A204.1 (cell line): ENCODE measurements around the gene SIN3B.

Experiments used
- FAIRE-seq: peaks from 2 replicates; lab custom pipeline; 2012; peaks lifted over from hg19 to GRCh38; lab: Jason Lieb, UNC

Gene SIN3B

DNA sequence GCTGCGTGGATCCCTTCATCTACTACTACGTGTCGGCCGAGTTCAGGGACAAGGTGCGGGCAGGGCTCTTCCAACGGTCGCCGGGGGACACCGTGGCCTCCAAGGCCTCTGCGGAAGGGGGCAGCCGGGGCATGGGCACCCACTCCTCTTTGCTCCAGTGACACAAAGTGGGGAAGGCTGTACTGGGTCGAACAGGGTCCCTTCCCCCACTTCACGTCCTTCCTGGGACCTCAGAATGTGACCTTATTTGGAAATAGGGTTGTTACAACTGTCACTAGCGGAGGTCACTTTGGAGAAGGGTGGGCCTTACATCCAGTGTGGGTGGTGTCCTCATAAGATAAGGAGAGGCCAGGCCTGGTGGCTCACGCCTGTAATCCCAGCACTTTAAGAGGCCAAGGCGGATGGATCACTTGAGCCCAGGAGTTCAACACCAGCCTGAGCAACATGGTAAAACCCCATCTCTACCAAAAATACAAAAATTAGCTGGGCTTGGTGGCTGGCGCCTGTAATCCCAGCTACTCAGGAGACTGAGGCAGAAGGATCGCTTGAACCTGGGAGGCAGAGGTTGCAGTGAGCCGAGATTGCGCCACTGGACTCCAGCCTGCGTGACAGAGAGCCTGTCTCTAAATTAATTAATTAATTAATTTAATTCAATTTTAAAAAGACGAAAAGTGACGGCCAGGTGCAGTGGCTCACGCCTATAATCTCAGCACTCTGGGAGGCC lies 61.4 kb downstream of the SIN3B start:
- no peak for FAIRE-seq

DNA sequence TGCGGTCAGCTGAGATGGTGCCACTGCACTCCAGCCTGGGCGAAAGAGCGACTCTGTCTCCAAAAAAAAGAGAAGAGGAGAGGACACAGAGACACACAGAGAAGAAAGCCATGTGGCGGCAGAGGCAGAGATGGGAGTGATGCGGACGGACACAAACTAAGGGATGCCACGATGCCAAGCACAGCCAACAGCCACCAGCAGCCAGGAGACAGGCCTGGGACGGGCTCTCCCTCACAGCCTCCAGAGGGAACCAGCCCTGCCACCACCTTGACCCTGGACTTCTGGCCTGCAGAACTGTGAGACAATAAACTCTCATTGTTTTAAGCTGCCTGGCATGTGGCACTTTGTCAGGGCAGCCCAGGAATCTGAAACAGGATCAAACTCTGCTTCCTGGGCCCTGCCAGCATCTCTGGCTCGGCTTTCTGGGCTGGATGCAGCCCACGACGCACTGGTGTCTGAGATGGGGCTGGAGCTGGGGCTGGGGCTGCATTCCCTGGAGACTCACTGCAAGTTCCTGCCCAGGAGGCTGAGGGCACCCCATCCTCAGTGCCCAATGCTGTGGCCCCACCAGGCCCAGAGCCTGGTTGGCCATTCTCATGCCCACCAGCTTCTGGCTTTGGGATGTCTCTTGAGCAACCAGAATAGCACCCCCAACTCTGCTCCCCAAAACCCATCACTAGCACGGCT lies 62.6 kb downstream of the SIN3B start:
- FAIRE-seq, result no peak

DNA sequence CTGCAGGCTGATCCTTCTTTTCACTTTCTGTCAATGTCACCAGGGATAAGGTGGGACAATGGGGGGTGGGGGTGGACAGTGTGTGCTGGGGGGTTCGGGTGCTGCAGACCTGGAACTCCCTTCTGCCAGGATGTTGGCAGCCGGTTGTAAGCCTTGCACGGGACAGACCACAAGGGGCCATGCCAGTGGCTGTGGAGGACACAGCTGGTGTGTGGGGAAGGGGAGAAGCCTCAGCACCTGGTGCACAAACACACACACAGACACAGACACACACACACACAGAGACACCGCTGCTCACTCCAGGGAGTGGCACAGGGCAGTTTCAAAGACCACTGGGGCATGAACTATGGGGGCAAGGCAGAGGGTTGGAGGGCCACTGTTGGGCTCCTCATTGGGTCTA lies 63.2 kb downstream of the SIN3B start:
- no peak for FAIRE-seq

DNA sequence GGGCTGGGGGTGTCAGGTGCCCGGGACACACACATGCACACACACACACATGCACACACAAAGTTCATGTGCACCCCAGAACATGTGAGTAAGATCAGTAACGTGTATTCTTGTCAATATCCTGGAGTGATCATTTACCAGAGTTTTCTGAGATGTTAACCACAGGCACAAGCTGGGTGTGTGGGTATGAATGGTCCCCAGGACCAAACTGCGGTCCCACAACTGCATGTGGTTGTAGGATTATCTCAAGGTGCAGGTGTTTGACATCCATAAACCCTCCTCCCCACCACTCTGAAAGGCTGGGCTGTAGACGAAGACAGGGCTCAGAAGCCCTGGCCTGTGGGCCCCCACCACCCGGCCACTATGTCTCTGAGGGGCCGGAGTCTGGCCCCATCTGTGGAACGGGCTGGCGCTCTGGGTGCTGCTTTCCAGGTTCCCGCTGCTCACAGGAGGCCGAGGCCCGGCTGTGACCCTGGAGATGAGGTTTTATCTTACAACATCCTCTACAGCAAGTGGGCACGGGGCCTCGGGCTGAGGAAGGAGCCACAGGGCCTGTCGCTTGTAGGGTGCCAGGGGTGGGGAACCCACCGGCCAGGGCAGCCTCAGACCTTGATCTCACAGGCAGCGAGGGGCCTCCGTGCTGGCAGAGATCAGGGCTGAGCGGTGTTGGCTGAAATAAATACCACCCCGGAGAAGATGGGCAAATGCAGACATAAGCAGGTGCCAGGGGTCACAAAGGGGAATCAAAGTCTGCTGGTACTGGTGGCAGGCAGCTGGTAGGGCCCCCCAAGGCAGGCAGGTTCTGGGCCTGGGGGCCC lies 63.9 kb downstream of the SIN3B start:
- no peak for FAIRE-seq

DNA sequence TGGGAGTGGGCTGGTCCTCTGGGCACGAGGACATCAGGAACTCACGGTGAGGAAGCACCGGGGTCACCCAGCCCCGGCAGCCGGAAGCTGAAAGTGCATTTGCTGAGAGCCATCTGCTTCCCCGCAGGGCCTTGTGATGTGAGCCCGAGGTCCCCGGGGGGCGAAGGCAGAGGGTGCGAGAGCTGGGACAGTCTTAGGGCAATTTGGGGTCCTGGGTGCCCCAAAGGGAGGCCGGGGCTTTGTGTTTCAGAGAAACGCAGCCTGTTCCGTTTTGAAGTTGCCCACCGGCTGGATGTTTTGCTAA lies 64.4 kb downstream of the SIN3B start:
- FAIRE-seq, result no peak

DNA sequence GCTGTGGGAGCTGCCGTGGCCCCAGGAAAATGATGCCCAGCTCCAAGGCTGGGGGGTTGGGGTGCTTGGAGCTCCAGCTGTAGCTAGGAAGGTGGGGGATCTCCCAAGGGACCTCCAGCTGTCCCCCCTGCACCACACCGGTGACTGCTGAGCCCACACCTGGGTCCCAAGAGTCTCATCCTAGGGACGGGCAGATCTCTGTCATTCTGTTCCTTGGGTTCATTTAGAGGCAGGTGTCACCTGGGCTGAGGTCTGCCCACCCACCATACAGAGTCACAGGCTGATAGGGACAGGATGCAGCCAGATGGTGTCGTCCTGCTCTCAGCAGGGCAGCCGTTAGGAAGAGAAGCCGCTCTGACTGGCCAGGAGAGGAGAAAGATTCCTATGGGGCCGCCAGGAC lies 64.9 kb downstream of the SIN3B start:
- FAIRE-seq, result no peak

DNA sequence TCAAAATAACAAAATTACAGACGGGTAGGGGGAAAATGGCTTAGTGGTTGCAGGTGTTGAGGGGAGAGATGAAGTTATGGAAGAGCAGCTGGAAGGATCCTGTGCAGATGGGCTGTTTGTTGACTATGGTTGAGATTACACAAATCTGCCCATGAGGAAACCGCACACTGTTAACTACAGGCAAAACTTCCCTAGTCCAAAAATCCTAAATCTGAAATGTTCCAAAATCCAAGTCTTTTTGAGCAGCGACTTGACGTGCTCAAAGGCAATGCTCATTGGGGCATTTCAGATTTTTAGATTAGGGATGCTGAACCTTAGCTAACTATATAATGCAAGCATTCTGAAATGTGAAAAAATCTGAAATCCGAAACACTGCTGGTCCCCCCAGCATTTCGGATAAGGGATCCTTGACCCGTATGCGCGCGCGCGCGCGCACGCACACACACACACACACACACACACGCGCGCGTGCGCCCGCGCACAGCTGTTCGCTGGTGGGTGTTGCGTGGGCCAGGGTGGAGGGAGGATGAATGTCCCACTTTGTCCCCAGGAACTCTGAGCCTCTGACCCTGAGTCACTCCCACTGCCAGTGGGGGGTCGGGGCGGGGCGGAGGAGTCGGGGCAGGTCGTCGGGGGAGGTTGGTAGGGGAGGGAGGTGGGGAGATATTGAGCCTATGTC lies 66.4 kb downstream of the SIN3B start:
- no peak for FAIRE-seq

DNA sequence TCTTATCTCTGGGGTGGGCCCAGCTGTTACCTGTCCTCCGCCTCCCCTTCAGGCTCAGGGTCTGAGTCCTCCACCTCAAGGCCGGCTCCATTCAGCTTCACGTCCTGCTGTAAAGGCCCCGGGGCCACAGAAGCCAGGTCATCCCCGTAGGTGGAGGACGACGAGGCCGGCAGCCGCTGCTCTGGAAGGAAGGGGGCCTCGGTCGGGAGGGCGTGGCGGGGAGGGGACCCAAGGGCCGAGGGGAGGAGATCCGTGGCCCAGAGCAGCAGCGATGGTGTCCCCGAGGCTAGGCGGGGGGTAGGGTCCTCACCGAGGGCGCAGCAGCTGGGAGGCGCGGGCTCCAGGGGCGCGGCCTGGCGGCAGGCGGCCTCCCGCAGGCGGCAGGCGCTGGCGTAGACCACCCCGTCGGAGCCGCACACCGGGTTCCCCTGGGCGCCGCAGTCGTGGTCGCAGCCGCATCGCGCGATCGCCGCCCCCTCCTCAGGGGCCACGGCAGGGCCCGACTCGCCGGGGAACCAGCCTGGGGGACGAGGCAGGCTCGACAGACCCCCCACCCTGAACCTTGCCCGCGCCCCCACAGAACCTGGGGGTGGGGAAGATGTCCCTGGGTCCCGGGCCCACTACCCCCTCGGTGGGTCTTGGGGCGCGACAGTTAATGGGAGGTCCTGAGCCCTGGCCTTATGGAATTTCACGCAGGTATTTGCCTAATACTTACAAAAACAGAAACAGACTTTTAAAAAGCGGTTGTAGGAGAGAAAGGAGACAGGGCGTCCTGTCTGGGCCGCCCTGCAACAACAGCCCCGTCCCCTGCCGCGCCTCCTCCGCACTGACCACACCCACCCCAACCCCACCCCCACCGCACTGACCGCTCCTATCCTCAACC lies 67.2 kb downstream of the SIN3B start:
- FAIRE-seq, result no peak

DNA sequence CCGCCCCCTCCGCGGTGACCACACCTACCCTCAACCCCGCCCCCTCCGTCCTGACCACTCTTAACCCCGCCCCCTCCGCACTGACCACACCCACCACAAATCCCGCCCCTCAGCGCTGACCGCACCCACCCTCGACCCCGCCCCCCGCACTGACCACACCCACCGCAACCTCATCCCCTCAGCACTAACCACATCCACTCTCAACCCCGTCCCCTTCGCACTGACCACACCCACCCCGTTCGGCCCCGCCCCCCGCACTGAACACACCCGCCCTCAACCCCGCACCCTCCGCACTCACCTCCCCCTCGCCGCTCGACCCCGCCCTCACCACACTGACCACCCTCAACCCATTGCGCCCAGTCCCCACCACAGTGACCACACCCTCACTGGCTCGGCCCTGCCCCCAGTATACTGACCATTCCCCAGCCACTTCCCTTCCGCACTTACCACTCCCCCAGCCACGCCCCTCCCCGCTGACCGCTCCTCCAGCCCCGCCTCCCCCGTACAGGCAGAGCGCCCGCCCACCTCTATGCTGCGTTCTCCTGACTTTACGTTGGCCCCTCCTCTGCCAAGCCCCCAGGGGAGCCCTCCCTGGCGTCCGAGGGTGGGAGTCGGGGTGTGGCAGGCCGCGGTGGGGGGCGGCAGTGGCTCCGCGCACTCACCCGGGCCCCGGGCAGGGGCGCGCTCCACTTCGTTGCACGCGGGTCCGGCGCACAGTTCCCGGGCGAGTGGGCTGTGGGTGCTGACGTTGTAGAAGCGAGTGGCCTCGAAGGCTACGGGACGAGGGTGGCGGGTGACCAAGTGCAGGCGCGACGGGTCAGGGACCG lies 68.0 kb downstream of the SIN3B start:
- FAIRE-seq, result no peak

DNA sequence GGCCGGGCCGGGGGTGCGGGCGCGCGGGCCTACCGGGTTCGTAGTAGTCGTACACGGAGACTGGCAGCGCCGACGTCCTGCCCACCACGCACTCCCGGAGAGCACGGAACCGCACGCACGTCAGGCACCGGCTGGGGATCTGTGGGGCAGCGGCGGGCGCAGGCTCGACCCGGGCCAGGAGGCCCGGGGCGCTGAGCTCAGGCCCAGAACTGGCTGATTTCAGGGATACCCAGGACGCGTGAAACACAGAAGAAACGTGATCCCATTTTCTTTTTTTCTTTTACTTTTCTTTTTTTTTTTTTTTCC lies 68.6 kb downstream of the SIN3B start:
- no peak for FAIRE-seq

DNA sequence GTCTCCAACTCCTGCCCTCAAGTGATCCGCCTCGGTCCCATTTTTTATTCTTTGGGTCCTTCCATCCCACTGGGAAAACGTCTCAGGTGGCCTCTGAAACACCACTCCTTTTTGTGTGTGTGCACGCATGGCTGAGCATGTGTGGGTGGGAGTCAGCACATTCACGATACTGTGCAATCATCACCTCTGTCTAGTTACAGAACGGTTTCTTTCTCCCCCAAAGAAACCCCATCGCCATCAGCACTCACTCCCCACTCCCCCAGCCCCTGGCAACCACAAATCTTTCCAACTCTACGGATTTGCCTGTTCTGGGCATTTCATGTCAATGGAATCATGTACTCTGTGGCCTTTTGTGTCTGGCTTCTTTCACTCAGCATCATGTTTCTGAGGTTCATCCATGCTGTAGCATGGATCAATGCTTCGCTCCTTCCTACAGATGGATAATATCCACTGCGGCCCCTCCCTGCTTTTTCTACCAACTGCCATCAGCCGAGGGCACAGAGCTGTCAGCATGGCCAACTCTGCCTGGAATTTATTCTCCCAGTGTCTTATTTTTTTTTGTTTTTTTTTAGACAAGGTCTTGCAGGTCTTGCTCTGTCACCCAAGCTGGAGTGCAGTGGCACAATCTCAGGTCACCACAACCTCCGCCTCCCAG lies 69.3 kb downstream of the SIN3B start:
- no peak for FAIRE-seq

DNA sequence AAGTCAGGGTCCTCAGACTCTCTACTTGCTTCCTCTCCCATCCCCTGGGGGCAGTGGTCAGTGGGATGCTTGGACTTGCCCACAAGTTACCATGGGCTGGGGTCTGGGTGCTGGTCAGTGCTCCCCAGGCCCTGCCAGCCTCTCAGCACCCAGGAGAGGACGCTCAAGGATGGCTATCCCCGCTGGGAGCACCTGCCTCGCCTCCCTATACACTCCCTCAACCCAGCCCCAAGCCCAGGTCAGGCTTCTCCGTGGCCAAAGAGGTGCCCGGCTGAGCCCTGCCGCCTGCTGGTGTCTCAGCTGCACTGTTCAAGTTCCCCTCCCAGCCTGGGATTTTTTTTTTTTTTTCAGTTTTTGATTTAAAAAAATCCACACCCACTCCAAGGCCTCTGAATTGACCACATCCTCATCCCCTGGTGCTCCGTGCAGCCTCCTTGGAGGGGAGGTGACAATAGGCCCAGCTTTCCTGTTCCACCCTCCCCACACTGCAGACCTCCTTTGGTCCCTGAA lies 70.4 kb downstream of the SIN3B start:
- no peak for FAIRE-seq

DNA sequence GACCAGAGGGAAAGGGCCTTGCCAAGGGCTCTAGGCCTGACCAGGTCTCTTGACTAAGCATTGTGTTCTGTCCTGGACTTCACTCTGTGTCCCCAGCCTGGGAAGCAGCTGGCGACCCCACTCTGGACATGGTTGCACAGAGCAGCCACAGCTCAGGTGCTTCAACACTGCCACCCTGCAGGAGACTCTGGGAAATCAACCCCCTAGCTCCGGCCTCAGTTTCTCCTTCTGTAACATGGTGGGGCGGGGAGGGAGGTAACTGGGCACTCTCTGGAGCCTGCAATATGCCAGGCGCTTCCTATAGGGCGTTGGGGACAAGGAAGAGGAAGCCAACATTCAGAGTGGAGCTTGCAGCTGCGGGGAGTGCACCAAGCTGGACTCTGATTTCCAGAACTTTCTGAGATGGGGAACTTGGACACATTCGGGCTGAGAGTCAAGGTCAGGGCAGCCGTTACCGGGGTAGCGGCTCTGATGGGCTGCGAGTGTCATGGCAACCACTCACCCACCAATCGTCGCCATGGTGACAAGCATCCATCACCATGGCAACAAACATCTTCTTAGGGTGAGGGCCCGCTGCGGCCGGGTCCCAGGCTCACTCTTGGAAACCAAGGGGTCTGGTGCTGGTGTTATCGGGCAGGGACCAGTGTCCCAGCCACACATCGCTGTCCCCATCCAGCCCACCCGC lies 72.4 kb downstream of the SIN3B start:
- FAIRE-seq, result no peak

DNA sequence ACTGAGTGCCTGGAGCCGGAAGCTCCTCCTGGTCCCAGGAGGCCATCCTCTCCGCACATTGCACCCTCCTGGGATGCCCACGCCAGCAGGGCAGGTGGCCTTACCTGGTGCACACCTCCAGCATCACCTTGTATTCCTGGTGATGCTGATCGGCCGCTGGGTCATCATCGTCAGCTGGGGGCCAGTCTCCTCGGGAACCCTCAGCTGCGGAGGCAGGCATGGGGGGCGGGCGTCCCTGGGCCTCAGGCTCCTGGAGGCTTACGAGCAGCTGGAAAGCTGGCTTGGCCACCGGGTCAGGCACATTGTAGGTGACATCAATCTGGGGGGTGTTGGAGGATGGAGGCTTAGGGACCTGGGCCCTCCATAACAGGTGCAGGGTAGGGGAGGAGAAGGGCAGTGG lies 73.3 kb downstream of the SIN3B start:
- FAIRE-seq, result no peak

DNA sequence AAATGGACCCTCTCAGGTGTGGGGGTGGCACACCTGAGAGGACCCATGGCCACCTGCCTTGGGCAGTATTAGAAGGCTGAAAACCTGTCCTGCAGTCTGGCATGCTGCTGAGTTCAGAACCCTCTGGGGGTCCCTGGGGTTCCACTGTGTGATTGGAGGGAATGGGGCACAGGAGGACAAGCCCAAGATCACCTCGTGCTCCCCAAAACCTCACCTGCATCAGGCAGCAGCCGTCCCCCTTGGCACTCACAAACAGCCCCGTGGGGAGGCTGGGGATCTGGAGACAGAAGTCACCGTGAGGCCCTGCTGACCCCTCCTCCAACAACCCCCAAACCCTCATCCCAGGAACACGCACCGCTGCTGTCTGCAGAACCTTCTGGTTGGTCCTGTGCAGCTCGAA lies 74.1 kb downstream of the SIN3B start:
- FAIRE-seq, result no peak

DNA sequence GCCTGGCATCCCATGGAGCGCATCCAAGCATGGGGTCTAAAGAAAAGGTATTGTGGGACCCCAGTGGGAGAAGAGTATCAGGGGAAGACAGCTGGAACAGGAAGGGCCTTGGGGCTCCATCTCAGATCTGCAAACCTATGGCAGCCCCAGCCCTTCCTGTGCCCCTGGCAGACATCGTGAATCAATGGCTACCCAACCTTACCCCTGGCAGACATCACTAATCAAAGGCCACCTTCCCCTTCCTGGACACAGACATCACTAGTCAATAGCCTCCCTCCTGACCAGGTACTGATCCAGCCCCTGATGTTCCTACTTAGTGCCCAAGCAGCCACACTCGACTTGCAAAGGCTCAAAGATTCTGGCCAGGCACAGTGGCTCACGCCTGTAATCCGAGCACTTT lies 75.4 kb downstream of the SIN3B start:
- no peak for FAIRE-seq

DNA sequence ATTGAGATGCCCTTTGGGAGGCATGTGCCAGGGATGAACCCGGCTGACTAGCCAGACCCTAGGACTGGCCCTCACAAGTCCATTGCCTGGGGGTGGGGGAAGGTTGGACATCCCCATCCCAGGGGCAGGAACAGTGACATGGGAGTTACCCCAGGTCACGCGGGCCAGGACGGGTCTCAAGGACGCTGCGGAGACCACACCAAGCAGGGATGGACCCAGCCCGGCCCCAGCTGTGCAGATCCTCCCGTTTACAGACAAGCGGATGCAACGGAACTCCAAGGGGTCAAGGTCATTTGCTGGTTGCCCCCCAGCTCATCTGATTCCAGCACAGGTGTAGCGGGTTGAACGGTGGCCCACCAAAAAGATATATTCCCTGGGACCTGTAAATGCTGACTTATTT lies 79.6 kb downstream of the SIN3B start:
- no peak for FAIRE-seq

DNA sequence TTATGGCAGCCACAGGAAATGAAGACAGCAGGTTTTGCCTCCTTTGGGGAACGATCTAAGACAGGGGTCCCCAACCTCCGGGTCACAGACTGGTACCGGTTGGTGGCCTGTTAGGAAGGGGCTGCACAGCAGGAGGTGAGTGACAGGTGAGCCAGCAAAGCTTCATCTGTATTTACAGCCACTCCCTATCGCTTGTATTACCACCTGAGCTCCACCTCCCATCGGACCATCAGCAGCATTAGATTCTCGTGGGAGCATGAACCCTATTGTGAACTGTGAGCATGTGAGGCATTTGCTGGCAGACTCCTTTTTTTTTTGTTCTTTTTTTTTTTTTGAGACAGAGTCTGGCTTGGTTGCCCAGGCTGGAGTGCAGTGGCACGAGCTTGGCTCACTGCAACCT lies 81.8 kb downstream of the SIN3B start:
- no peak for FAIRE-seq

DNA sequence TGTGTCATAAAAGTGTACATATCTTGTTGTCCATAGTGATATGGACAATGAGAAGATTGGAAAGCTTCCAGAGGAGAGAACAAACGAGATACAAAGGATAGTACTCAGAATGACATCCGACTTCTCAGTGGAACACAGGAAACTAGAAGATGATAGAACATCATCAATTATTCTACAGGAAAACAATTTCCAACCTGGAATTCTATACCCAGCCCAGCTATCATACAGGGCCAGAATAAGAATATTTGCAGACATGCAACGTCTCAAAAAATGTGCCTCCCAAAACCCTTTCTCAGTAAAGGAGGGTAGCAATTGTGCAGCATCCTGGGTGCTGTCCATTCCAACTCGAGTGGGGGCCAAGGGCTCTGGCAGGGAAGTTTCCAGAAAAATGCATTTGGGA lies 83.6 kb downstream of the SIN3B start:
- no peak for FAIRE-seq

DNA sequence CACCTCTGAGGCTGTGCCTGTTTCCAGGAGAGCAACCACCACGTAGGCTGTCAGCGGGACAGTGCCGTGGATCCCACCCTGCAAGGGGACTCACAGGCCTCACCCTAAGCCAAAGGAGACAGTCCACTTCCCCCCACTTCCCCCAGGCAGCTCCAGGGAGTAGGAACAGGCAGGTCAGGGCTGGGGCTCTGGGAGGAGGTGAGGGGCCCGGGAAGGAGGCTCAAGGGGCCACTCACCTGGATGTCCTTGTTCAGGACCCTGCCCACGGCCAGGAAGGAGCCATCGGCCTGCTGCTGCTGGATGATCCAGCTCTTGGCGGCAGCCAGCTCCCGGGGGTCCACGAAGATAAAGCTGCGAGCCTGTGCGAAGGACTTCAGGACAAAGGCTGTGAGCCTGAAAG lies 85.2 kb downstream of the SIN3B start:
- no peak for FAIRE-seq
